ENCODE measurements around the gene TACC3. TPM values are rescaled to one million over a fixed set of nuclear protein-coding genes. Genes with fewer than 3 reads are reported as not detected.

Gene TACC3
- total RNA-seq, 1 donor from 2014 or later: 20.5 TPM

GRCh38 chr4:1746265-1746691 lies 25.0 kb downstream of the TACC3 start:
- intact Hi-C loops (cut with micrococcal nuclease): loop anchor here (1.0 kb wide), 1 partner anchor 153 kb away; no protein-coding TSS in a partner anchor
- POLR2A ChIA-PET: no interaction called here
- Mint-ChIP-seq H3K36me3 (ENCODE audit: low read depth) (peaks cover 21% of the 10 kb centered on the region), H3K9me3 (no peaks in the 10 kb centered on the region), H3K27me3 (no peaks in the 10 kb centered on the region), H3K27ac (no peak overlapping the region), H3K4me3 (no peak overlapping the region), H3K4me1 (no peaks in the 10 kb centered on the region)
- peak; percentile 71 for TF ChIP-seq CTCF (IDR thresholded peaks at IDR 0.05)
- DNase-seq: peak; percentile 84
- CTCF ChIA-PET: interaction anchor here (1.8 to 5.3 kb wide), 2 partner anchors 64 to 154 kb away, joined by 7 to 87 read pairs; no protein-coding TSS in a partner anchor
- ATAC-seq (ENCODE audit: low read depth): peak; percentile 95

GRCh38 chr4:1746919-1747602 lies 25.7 kb downstream of the TACC3 start:
- CTCF ChIA-PET: interaction anchor here (1.0 to 5.3 kb wide), 4 partner anchors 14 to 153 kb away, joined by 3 to 87 read pairs (median 6); no protein-coding TSS in a partner anchor
- intact Hi-C loops (cut with micrococcal nuclease): loop anchor here (1.0 kb wide), 1 partner anchor 152 kb away; no protein-coding TSS in a partner anchor
- no peaks in the 10 kb centered on the region for H3K4me1 Mint-ChIP-seq
- H3K9me3 Mint-ChIP-seq: no peaks in the 10 kb centered on the region
- POLR2A ChIA-PET: no interaction called here
- DNase-seq (no peak), ATAC-seq (ENCODE audit: low read depth) (no peak)
- H3K27me3 Mint-ChIP-seq: no peaks in the 10 kb centered on the region
- H3K4me3 Mint-ChIP-seq: no peak overlapping the region
- no peak overlapping the region for H3K27ac Mint-ChIP-seq
- H3K36me3 Mint-ChIP-seq (ENCODE audit: low read depth): peaks cover 15% of the 10 kb centered on the region
- TF ChIP-seq CTCF (IDR thresholded peaks at IDR 0.05): no peak

- Mint-ChIP-seq H3K36me3 (ENCODE audit: low read depth) (peaks cover 12% of the 10 kb centered on the region), H3K27me3 (no peaks in the 10 kb centered on the region), H3K4me1 (no peaks in the 10 kb centered on the region), H3K4me3 (no peak overlapping the region), H3K9me3 (no peaks in the 10 kb centered on the region), H3K27ac (no peak overlapping the region)
- intact Hi-C loops (cut with micrococcal nuclease): no loop called here
- no peak for DNase-seq
- no peak for ATAC-seq (ENCODE audit: low read depth)
- CTCF ChIA-PET: interaction anchor here (1.0 to 5.3 kb wide), 5 partner anchors 15 to 152 kb away, joined by 3 to 87 read pairs (median 5); no protein-coding TSS in a partner anchor
- TF ChIP-seq CTCF (IDR thresholded peaks at IDR 0.05): no peak
- POLR2A ChIA-PET: no interaction called here
Measured at GRCh38 chr4:1747603-1747967, 26.3 kb downstream of the TACC3 start.

- Mint-ChIP-seq H3K4me3 (no peak overlapping the region), H3K27ac (no peak overlapping the region), H3K4me1 (peaks cover 4% of the 10 kb centered on the region), H3K9me3 (no peaks in the 10 kb centered on the region), H3K36me3 (ENCODE audit: low read depth) (peaks cover 10% of the 10 kb centered on the region), H3K27me3 (no peaks in the 10 kb centered on the region)
- ChIA-PET POLR2A (no interaction called here), CTCF (interaction anchor here (0.8 to 5.3 kb wide), 13 partner anchors 16 to 164 kb away, joined by 3 to 87 read pairs (median 4); no protein-coding TSS in a partner anchor)
- peak; percentile 60 for ATAC-seq (ENCODE audit: low read depth)
- TF ChIP-seq CTCF (IDR thresholded peaks at IDR 0.05): peak; percentile 15
- intact Hi-C loops (cut with micrococcal nuclease): loop anchor here (1.0 kb wide), 1 partner anchor 62 kb away; no protein-coding TSS in a partner anchor
- DNase-seq: peak; percentile 74
Measured at GRCh38 chr4:1748465-1748995, 27.2 kb downstream of the TACC3 start.

- peaks cover 4% of the 10 kb centered on the region for H3K4me1 Mint-ChIP-seq
Measured at GRCh38 chr4:1749370-1749769, 28.0 kb downstream of the TACC3 start.

More at GRCh38 chr4:1749370-1749769, 28.0 kb downstream of the TACC3 start:
- Mint-ChIP-seq H3K4me3 (no peak overlapping the region), H3K9me3 (no peaks in the 10 kb centered on the region), H3K27me3 (no peaks in the 10 kb centered on the region), H3K36me3 (ENCODE audit: low read depth) (peaks cover 5% of the 10 kb centered on the region), H3K27ac (no peak overlapping the region)
- no peak for ATAC-seq (ENCODE audit: low read depth)
- intact Hi-C loops (cut with micrococcal nuclease): no loop called here
- ChIA-PET POLR2A (no interaction called here), CTCF (no interaction called here)
- DNase-seq: no peak
- no peak for TF ChIP-seq CTCF (IDR thresholded peaks at IDR 0.05)
